MM.1S (cell line): ENCODE results near the gene PRELID3B.

ENCODE experiments used
- DNase-seq: peaks from one replicate; pipeline ENCODE4 v3.0.0-alpha.2; 2015
- H2AFZ ChIP-seq: fragments of 300-600 bp; sonication (generic); 2 replicates; pipeline ENCODE4 v1.6.0; 2016; ENCODE audit warnings: antibody characterized with exemption, low read length
- H3F3A ChIP-seq: fragments of 300-600 bp; sonication (generic); 2 replicates; pipeline ENCODE4 v1.6.1; 2016; ENCODE audit warnings: mild to moderate bottlenecking, antibody characterized with exemption, low read length, moderate library complexity, mixed read lengths; ENCODE audit not compliant: insufficient read depth
- H3K27ac ChIP-seq: fragments of 300-600 bp; sonication (generic); 2 replicates; pipeline ENCODE4 v1.5.1; 2016; ENCODE audit warnings: mild to moderate bottlenecking, low read length
- H3K27me3 ChIP-seq: fragments of 300-600 bp; sonication (generic); replicated peaks from 2 replicates; pipeline ENCODE4 v1.6.0; 2016; ENCODE audit warnings: low read length; ENCODE audit not compliant: insufficient read depth
- H3K36me3 ChIP-seq: fragments of 300-600 bp; sonication (generic); replicated peaks from 2 replicates; pipeline ENCODE4 v1.6.1; 2016; ENCODE audit warnings: mild to moderate bottlenecking, low read length, mixed read lengths; ENCODE audit not compliant: insufficient read depth
- H3K4me1 ChIP-seq: fragments of 300-600 bp; sonication (generic); 2 replicates; pipeline ENCODE4 v1.6.1; 2016; ENCODE audit warnings: low read length, mixed read lengths
- H3K4me2 ChIP-seq: fragments of 300-600 bp; sonication (generic); 2 replicates; pipeline ENCODE4 v1.6.0; 2016; ENCODE audit warnings: low read depth, low read length
- H3K4me3 ChIP-seq: fragments of 300-600 bp; sonication (generic); 2 replicates; pipeline ENCODE4 v1.5.1; 2016; ENCODE audit warnings: low read length, mixed read lengths
- H3K79me2 ChIP-seq: fragments of 300-600 bp; sonication (generic); 2 replicates; pipeline ENCODE4 v1.6.1; 2016; ENCODE audit warnings: mixed run types, low read length, mixed read lengths
- H3K9ac ChIP-seq: fragments of 300-600 bp; sonication (generic); 2 replicates; pipeline ENCODE4 v1.6.1; 2016; ENCODE audit warnings: low read length, mixed read lengths
- H3K9me2 ChIP-seq: fragments of 300-600 bp; sonication (generic); replicated peaks from 2 replicates; pipeline ENCODE4 v1.6.1; 2016; ENCODE audit warnings: mild to moderate bottlenecking, low read length, mixed read lengths; ENCODE audit not compliant: insufficient read depth
- H3K9me3 ChIP-seq: fragments of 300-600 bp; sonication (generic); replicated peaks from 2 replicates; pipeline ENCODE4 v1.6.1; 2016; ENCODE audit warnings: mild to moderate bottlenecking, low read length, mixed read lengths; ENCODE audit not compliant: insufficient read depth
- H4K20me1 ChIP-seq: fragments of 300-600 bp; sonication (generic); 2 replicates; pipeline ENCODE4 v1.6.1; 2016; ENCODE audit warnings: mild to moderate bottlenecking, low read length, moderate library complexity, mixed read lengths; ENCODE audit not compliant: insufficient read depth
- CTCF ChIP-seq: fragments of 300-600 bp; sonication (generic); IDR thresholded peaks from 2 replicates; pipeline ENCODE4 v1.5.1; 2016; ENCODE audit warnings: antibody characterized with exemption, low read length, mixed read lengths
- EZH2 ChIP-seq: fragments of 300-600 bp; sonication (generic); optimal IDR thresholded peaks from 2 replicates; pipeline ENCODE3; 2017; ENCODE audit warnings: low read depth, mild to moderate bottlenecking, antibody characterized with exemption, low read length, mixed read lengths
- EZH2phosphoT487 ChIP-seq: fragments of 300-600 bp; sonication (generic); IDR thresholded peaks from 2 replicates; pipeline ENCODE4 v1.6.1; 2018; ENCODE audit warnings: antibody characterized with exemption, low read length

PRELID3B gene

GRCh38 chr20:59025511-59025910 is 17.1 kb downstream of the PRELID3B start:
- Histone ChIP-seq H3K27ac (no peak overlapping the region), H3K4me3 (no peak overlapping the region), H3K79me2 (peaks cover 66% of the 10 kb centered on the region), H2AFZ (no peak overlapping the region), H3K9me3 (no peaks in the 10 kb centered on the region), H3K4me1 (peaks cover 16% of the 10 kb centered on the region), H3F3A (no peaks in the 10 kb centered on the region; the same call in 1 of the 2 replicates), H3K9ac (no peak overlapping the region), H4K20me1 (peaks cover 17% of the 10 kb centered on the region), H3K4me2 (no peak overlapping the region), H3K27me3 (no peaks in the 10 kb centered on the region), H3K9me2 (no peaks in the 10 kb centered on the region), H3K36me3 (peaks cover 12% of the 10 kb centered on the region; the same call in 1 of the 2 replicates)
- TF ChIP-seq CTCF (no peak), EZH2phosphoT487 (no peak), EZH2 (no peak)
- DNase-seq, result no peak

- no peaks in the 10 kb centered on the region for H3K9me2 ChIP-seq
- peaks cover 10% of the 10 kb centered on the region; the same call in 1 of the 2 replicates for H3K36me3 ChIP-seq
- H3K4me1 ChIP-seq, result peaks cover 12% of the 10 kb centered on the region
- no peak overlapping the region for H3K9ac ChIP-seq
- no peaks in the 10 kb centered on the region for H3K9me3 ChIP-seq
- no peaks in the 10 kb centered on the region; the same call in 1 of the 2 replicates for H3F3A ChIP-seq
- peaks cover 62% of the 10 kb centered on the region for H3K79me2 ChIP-seq
- TF ChIP-seq EZH2 (no peak), CTCF (no peak), EZH2phosphoT487 (no peak)
- no peak overlapping the region for H2AFZ ChIP-seq
- peaks cover 17% of the 10 kb centered on the region for H4K20me1 ChIP-seq
- no peak overlapping the region for H3K4me3 ChIP-seq
- H3K27ac ChIP-seq, result no peak overlapping the region
- H3K27me3 ChIP-seq, result no peaks in the 10 kb centered on the region
- DNase-seq, result no peak
- H3K4me2 ChIP-seq, result no peak overlapping the region
Observed at GRCh38 chr20:59025086-59025485, 17.5 kb downstream of the PRELID3B start.

GRCh38 chr20:59024111-59024530 is 18.5 kb downstream of the PRELID3B start:
- H3K27ac ChIP-seq, result no peak overlapping the region
- TF ChIP-seq CTCF (no peak), EZH2 (no peak), EZH2phosphoT487 (no peak)
- no peaks in the 10 kb centered on the region for H3K9me2 ChIP-seq
- H3K4me2 ChIP-seq, result no peak overlapping the region
- no peaks in the 10 kb centered on the region for H3K27me3 ChIP-seq
- peaks cover 17% of the 10 kb centered on the region for H4K20me1 ChIP-seq
- no peak for DNase-seq
- H3K9me3 ChIP-seq, result no peaks in the 10 kb centered on the region
- H3K9ac ChIP-seq, result no peak overlapping the region
- H3F3A ChIP-seq, result no peaks in the 10 kb centered on the region; the same call in 1 of the 2 replicates
- H3K4me3 ChIP-seq, result no peak overlapping the region
- H3K36me3 ChIP-seq, result peaks cover 6% of the 10 kb centered on the region; the same call in 1 of the 2 replicates
- peaks cover 5% of the 10 kb centered on the region for H3K4me1 ChIP-seq
- peaks cover 52% of the 10 kb centered on the region for H3K79me2 ChIP-seq
- no peak overlapping the region for H2AFZ ChIP-seq
